H1 (cell line): Measurements from ENCODE around the gene CRKL. TPM values are rescaled to one million over a fixed set of nuclear protein-coding genes. Genes with fewer than 3 reads are reported as not detected.
A peak's percentile ranks its signal among the peaks of the same experiment; 100 is the strongest.

Experiments
- CBX5 ChIP-seq: fragments of 300-800, 300-1000 bp; sonication (generic); IDR thresholded peaks from 2 replicates; pipeline ENCODE4 v1.7.1; 2016; ENCODE audit warnings: antibody characterized with exemption, low read length, low read depth
- CHD7 ChIP-seq: fragments of 300-600 bp; sonication (generic); IDR thresholded peaks from 2 replicates; pipeline ENCODE4 v1.7.1; 2012; ENCODE audit warnings: low read length, moderate library complexity, mild to moderate bottlenecking, inconsistent platforms; ENCODE audit not compliant: insufficient replicate concordance
- EP300 ChIP-seq, 2 experiments: IDR thresholded peaks; 1 replicate in 1 of 2; 2 replicates in 1 of 2; pipeline ENCODE4 v1.6.1; 2011 to 2012; ENCODE audit warnings: low read depth in 2 of 2, low read length in 2 of 2, mild to moderate bottlenecking in 2 of 2, borderline replicate concordance in 1 of 2, inconsistent platforms in 1 of 2, moderate library complexity in 1 of 2
- SIN3A ChIP-seq, 2 experiments: IDR thresholded peaks in 1 of 2; conservative IDR thresholded peaks in 1 of 2; 2 replicates each; pipeline ENCODE4 v1.6.1; 2011 to 2012; ENCODE audit warnings: low read length in 2 of 2, improper control_type of control experiment in 1 of 2, low read depth in 1 of 2, mild to moderate bottlenecking in 1 of 2
- TCF12 ChIP-seq: IDR thresholded peaks from 2 replicates; pipeline ENCODE4 v1.6.1; 2011; ENCODE audit warnings: low read depth, mild to moderate bottlenecking, low read length
- polyA plus RNA-seq, 7 experiments: library from polyadenylated mRNA; depleted of rRNA in 3 of 7; stranded (reverse) in 5 of 7; unstranded in 2 of 7; fragments of >200 nt in 5 of 7; fragments of 200-250 nt in 2 of 7; gene quantifications; 1 replicate in 5 of 7; 2 replicates in 1 of 7; 4 replicates in 1 of 7; pipeline versions ENCODE4 v1.2.1 to v1.2.3, GENCODE V29; 2011 to 2013; ENCODE audit warnings: missing spikeins in 2 of 7, mixed read lengths in 2 of 7
- total RNA-seq: library from RNA; stranded (reverse); fragmentation: NEBNext Ultra II Directional; extraction: Animal tissue kit (Norgen Biotek cat#: 25700); gene quantifications from 2 replicates; pipeline ENCODE4 v1.2.1, GENCODE V29; 2021

The CRKL gene
- total and polyA plus RNA-seq, 2 of the 8 experiments (the other 6 are each of a cell fraction or from before 2014, with no cell fraction given) = 34.5 to 94.5 TPM

- TF ChIP-seq CHD7 (no peak), SIN3A (conservative IDR thresholded peaks at IDR 0.05 in 1 of 2, IDR thresholded peaks at IDR 0.05 in 1 of 2; ENCODE audit: low read depth in 1 of 2, low read length in 2 of 2) (peak; percentile 88 to 97; a peak in 3 of 4 replicates), TCF12 (peak; percentile 81; the same call in 1 of the 2 replicates), EP300 (IDR thresholded peaks at IDR 0.05; ENCODE audit: borderline replicate concordance in 1 of 2, low read depth in 2 of 2, low read length in 2 of 2) (0 out of 3 replicates have a peak, but pooled peaks of 1 of the 2 experiments have one; percentile 71), CBX5 (no peak)
These were observed at the start of gene CRKL (continued) for GRCh38 chr22:20916916-20917810.
